Measurements from ENCODE around the gene SKIDA1. TPM values are rescaled to one million over a fixed set of nuclear protein-coding genes. Genes with fewer than 3 reads are reported as not detected.
"Not testable (repeated sequence)": the region's sequence is repeated elsewhere in the genome, so short reads cannot be mapped to it uniquely, and the experiment has no call there.

The SKIDA1 gene
- total RNA-seq, 2 donors from 2014 or later, result 6.4 to 12.0 TPM

DNA sequence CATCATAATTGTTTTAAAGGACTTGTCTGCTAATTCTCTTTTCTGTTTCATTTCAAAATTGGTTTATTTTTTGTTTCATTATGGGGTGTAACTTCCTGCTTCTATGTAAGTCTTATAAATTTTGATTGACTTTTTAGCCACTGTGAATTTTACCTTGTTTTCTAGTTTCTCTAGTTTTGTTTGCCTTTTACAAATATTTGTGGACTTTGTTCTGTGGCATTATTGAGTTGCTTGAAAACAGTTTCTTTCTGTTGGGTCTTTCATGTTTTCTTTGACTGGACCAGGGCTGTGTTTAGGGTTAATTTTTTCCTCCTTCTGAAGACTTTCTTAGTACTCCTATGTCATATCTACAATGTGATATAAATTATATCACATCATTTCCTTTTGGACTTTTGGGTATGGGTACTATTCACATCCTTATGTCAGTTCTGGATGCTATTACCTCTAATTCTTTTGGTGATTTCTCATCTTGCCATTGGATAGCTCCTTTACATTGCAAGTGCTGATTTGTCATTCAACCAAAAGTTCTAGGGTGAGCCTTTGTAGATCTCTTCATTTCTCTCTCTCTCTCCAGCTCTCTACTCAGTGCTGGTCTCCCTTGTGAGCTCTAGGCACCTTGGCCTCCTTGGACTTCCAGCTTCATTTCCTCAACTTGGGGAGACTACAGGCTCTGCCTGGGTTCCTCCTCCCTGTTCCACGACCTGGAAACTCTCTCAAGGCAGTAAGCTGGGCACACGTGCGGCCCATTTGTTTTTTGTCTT lies 45.5 kb upstream of the SKIDA1 start:
- Histone ChIP-seq H3K4me3 (ENCODE audit: low read length) (no peak overlapping the region), H3K4me1 (ENCODE audit: control insufficient read depth, insufficient read depth, low read length) (no peaks in the 10 kb centered on the region), H3K9me3 (ENCODE audit: control insufficient read depth, low read length) (no peaks in the 10 kb centered on the region), H3K27me3 (ENCODE audit: control insufficient read depth, insufficient read depth, low read length, poor library complexity, severe bottlenecking) (no peaks in the 10 kb centered on the region), H3K27ac (ENCODE audit: low read depth, low read length) (no peak overlapping the region), H3K9ac (ENCODE audit: extremely low read depth, low read length, poor library complexity, severe bottlenecking) (no peak overlapping the region), H3K36me3 (ENCODE audit: control insufficient read depth, insufficient read depth, low read length) (peaks cover 29% of the 10 kb centered on the region)
- 87 to 89% methylated on average over 3 of the region's 3 CpGs for WGBS, 2 experiments (ENCODE audit: insufficient coverage in 1 of 2, insufficient read length in 1 of 2)
- no peaks in the 10 kb centered on the region for H3K27me3 Mint-ChIP-seq (ENCODE audit: insufficient read depth)
- H3K4me3 Mint-ChIP-seq, result no peak overlapping the region
- peaks cover 26% of the 10 kb centered on the region for H3K4me1 Mint-ChIP-seq
- DNase-seq, result no peak
- H3K27ac Mint-ChIP-seq, result peak overlapping the region; percentile 78
- no peak for TF ChIP-seq CTCF (conservative IDR thresholded peaks at IDR 0.05)
- H3K9me3 Mint-ChIP-seq, result no peaks in the 10 kb centered on the region
- H3K36me3 Mint-ChIP-seq (ENCODE audit: low read depth), result peaks cover 28% of the 10 kb centered on the region

- H3K4me3 Mint-ChIP-seq; H3K27me3 Mint-ChIP-seq (ENCODE audit: insufficient read depth); H3K9me3 Mint-ChIP-seq; H3K4me3 ChIP-seq (ENCODE audit: low read length); H3K27ac Mint-ChIP-seq; H3K27me3 ChIP-seq (ENCODE audit: control insufficient read depth, insufficient read depth, low read length, poor library complexity, severe bottlenecking); H3K4me1 ChIP-seq (ENCODE audit: control insufficient read depth, insufficient read depth, low read length); H3K27ac ChIP-seq (ENCODE audit: low read depth, low read length); H3K9ac ChIP-seq (ENCODE audit: extremely low read depth, low read length, poor library complexity, severe bottlenecking); DNase-seq; H3K9me3 ChIP-seq (ENCODE audit: control insufficient read depth, low read length); H3K4me1 Mint-ChIP-seq: not testable (repeated sequence)
- H3K36me3 ChIP-seq (ENCODE audit: control insufficient read depth, insufficient read depth, low read length), result peaks cover 78% of the 10 kb centered on the region
- peaks cover 73% of the 10 kb centered on the region for H3K36me3 Mint-ChIP-seq (ENCODE audit: low read depth)
- WGBS, 2 experiments (ENCODE audit: insufficient coverage in 1 of 2, insufficient read length in 1 of 2), result 97 to 100% methylated on average over 5 to 7 of the region's 7 CpGs
Observed at GRCh38 chr10:21558984-21559383, 33.5 kb upstream of the SKIDA1 start.

GRCh38 chr10:21556527-21556926 lies 31.0 kb upstream of the SKIDA1 start:
- Mint-ChIP-seq H3K4me3 (no peak overlapping the region), H3K9me3 (no peaks in the 10 kb centered on the region), H3K27me3 (ENCODE audit: insufficient read depth) (no peaks in the 10 kb centered on the region), H3K27ac (peak overlapping the region; percentile 30), H3K4me1 (no peaks in the 10 kb centered on the region), H3K36me3 (ENCODE audit: low read depth) (peaks cover 79% of the 10 kb centered on the region)
- Histone ChIP-seq H3K27ac (ENCODE audit: low read depth, low read length) (no peak overlapping the region), H3K9me3 (ENCODE audit: control insufficient read depth, low read length) (no peaks in the 10 kb centered on the region), H3K4me3 (ENCODE audit: low read length) (no peak overlapping the region), H3K4me1 (ENCODE audit: control insufficient read depth, insufficient read depth, low read length) (no peaks in the 10 kb centered on the region), H3K9ac (ENCODE audit: extremely low read depth, low read length, poor library complexity, severe bottlenecking) (no peak overlapping the region), H3K27me3 (ENCODE audit: control insufficient read depth, insufficient read depth, low read length, poor library complexity, severe bottlenecking) (no peaks in the 10 kb centered on the region), H3K36me3 (ENCODE audit: control insufficient read depth, insufficient read depth, low read length) (peaks cover 91% of the 10 kb centered on the region)
- TF ChIP-seq CTCF (conservative IDR thresholded peaks at IDR 0.05), result no peak
- WGBS, 2 experiments (ENCODE audit: insufficient coverage in 1 of 2, insufficient read length in 1 of 2), result 96 to 98% methylated on average over 6 to 8 of the region's 8 CpGs
- DNase-seq, result no peak
